Glomerular visceral epithelial cell (primary cell): ENCODE results near the gene FKBP4.
"Not testable (repeated sequence)": the region's sequence is repeated elsewhere in the genome, so short reads cannot be mapped to it uniquely, and the experiment has no call there.

Experiments used
- DNase-seq: peaks from one replicate; pipeline ENCODE4 v3.0.0-alpha.2; 2016; ENCODE audit errors: extremely low spot score

The FKBP4 gene

GRCh38 chr12:2794736-2795289 is at the start of gene FKBP4:
Gene FKBP4, plus strand, starts transcription at chr12:2794970. Its CDS starts 170 bp downstream, at chr12:2795140.
- DNase-seq: peak; percentile 80

- DNase-seq: no peak
These were observed 49.1 kb upstream of the FKBP4 start for GRCh38 chr12:2745655-2746054.

GRCh38 chr12:2749580-2749979 is 45.2 kb upstream of the FKBP4 start:
- DNase-seq: no peak

GRCh38 chr12:2750185-2750584 is 44.6 kb upstream of the FKBP4 start:
- no peak for DNase-seq

GRCh38 chr12:2751230-2751629 is 43.5 kb upstream of the FKBP4 start:
- no peak for DNase-seq

GRCh38 chr12:2751686-2752085 is 43.1 kb upstream of the FKBP4 start:
- DNase-seq: no peak

- DNase-seq: peak; percentile 66
These were observed 41.9 kb upstream of the FKBP4 start for GRCh38 chr12:2752676-2753371.

GRCh38 chr12:2753536-2753935 is 41.2 kb upstream of the FKBP4 start:
- no peak for DNase-seq

GRCh38 chr12:2754208-2754607 is 40.6 kb upstream of the FKBP4 start:
- no peak for DNase-seq

- no peak for DNase-seq
These were observed 38.0 kb upstream of the FKBP4 start for GRCh38 chr12:2756756-2757155.

GRCh38 chr12:2759733-2760132 is 35.0 kb upstream of the FKBP4 start:
- DNase-seq: no peak

GRCh38 chr12:2764398-2764797 is 30.4 kb upstream of the FKBP4 start:
- no peak for DNase-seq

GRCh38 chr12:2765052-2765451 is 29.7 kb upstream of the FKBP4 start:
- no peak for DNase-seq

- no peak for DNase-seq
These were observed 29.2 kb upstream of the FKBP4 start for GRCh38 chr12:2765608-2766007.

GRCh38 chr12:2768224-2768961 is 26.4 kb upstream of the FKBP4 start:
- no peak for DNase-seq

GRCh38 chr12:2769866-2770533 is 24.8 kb upstream of the FKBP4 start:
- DNase-seq: no peak

- not testable (repeated sequence) for DNase-seq
These were observed 24.2 kb upstream of the FKBP4 start for GRCh38 chr12:2770544-2770943.

- DNase-seq: no peak
These were observed 22.4 kb upstream of the FKBP4 start for GRCh38 chr12:2772370-2772769.

- no peak for DNase-seq
These were observed 21.4 kb upstream of the FKBP4 start for GRCh38 chr12:2773199-2773875.

GRCh38 chr12:2775431-2775830 is 19.3 kb upstream of the FKBP4 start:
- no peak for DNase-seq

GRCh38 chr12:2776129-2776806 is 18.5 kb upstream of the FKBP4 start:
- DNase-seq: no peak
